ENCODE results near the gene DDX23.

DNA sequence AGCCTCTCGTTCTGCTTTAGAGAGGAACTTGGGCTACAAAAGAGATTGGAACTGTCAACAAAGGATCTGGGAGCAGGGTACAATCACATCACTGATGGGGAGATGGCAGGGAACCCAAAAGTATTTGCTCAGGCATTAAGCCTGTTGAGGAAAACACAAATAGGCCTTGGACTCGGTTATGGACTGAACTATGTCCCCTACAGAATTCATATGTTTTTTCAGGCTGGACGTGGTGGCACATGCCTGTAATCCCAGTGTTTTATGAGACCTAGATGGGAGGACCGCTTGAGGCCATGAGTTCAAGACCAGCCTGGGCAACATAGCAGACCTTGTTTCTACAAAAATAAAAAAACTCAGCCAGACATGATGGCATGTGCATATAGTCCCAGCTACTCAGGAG, 13.9 kb downstream of the DDX23 start:
- TF ChIP-seq, protein P1, sequence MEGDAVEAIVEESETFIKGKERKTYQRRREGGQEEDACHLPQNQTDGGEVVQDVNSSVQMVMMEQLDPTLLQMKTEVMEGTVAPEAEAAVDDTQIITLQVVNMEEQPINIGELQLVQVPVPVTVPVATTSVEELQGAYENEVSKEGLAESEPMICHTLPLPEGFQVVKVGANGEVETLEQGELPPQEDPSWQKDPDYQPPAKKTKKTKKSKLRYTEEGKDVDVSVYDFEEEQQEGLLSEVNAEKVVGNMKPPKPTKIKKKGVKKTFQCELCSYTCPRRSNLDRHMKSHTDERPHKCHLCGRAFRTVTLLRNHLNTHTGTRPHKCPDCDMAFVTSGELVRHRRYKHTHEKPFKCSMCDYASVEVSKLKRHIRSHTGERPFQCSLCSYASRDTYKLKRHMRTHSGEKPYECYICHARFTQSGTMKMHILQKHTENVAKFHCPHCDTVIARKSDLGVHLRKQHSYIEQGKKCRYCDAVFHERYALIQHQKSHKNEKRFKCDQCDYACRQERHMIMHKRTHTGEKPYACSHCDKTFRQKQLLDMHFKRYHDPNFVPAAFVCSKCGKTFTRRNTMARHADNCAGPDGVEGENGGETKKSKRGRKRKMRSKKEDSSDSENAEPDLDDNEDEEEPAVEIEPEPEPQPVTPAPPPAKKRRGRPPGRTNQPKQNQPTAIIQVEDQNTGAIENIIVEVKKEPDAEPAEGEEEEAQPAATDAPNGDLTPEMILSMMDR (IDR thresholded peaks at IDR 0.05) = no peak
- TF ChIP-seq POLR2A (IDR thresholded peaks at IDR 0.05) = no peak
- no peak for TF ChIP-seq POLR2AphosphoS5 (IDR thresholded peaks at IDR 0.05)
- TF ChIP-seq EP300 (IDR thresholded peaks at IDR 0.05) = no peak
